ENCODE measurements around the gene CHST5. TPM values are rescaled to one million over a fixed set of nuclear protein-coding genes. Genes with fewer than 3 reads are reported as not detected.

Gene CHST5
- total and polyA plus RNA-seq, 9 donors: 0.08 to 1.00 (median 0.63) TPM; not detected in 1

- H3K36me3 ChIP-seq: no peaks in the 10 kb centered on the region
- H3K27ac ChIP-seq: no peak overlapping the region
- no peak for DNase-seq
- no peaks in the 10 kb centered on the region for H3K27me3 ChIP-seq
- intact Hi-C loops (cut with DNase I): no loop called here
- WGBS, 3 donors: 54 to 66% (median 60%) methylated on average over 7 of the region's 7 CpGs
- TF ChIP-seq POLR2A (IDR thresholded peaks at IDR 0.05) (no peak), CTCF (IDR thresholded peaks at IDR 0.05) (no peak), EP300 (IDR thresholded peaks at IDR 0.05) (no peak)
- H3K4me3 ChIP-seq: no peak overlapping the region
- H3K9me3 ChIP-seq: no peaks in the 10 kb centered on the region
- H3K4me1 ChIP-seq (ENCODE audit: insufficient read depth): no peaks in the 10 kb centered on the region
Measured at GRCh38 chr16:75485230-75486013, 50.5 kb downstream of the CHST5 start.

GRCh38 chr16:75483222-75483621 lies 52.7 kb downstream of the CHST5 start:
- no peaks in the 10 kb centered on the region for H3K9me3 ChIP-seq
- H3K4me1 ChIP-seq (ENCODE audit: insufficient read depth): no peaks in the 10 kb centered on the region
- 87 to 94% (median 88%) methylated on average over 2 of the region's 2 CpGs for WGBS, 3 donors
- DNase-seq: no peak
- H3K36me3 ChIP-seq: no peaks in the 10 kb centered on the region
- intact Hi-C loops (cut with DNase I): loop anchor here in 1 of 4 donors (2.0 kb wide), 1 partner anchor 16 kb away; no protein-coding TSS in a partner anchor
- no peak overlapping the region for H3K27ac ChIP-seq
- H3K4me3 ChIP-seq: no peak overlapping the region
- no peak for TF ChIP-seq POLR2A (IDR thresholded peaks at IDR 0.05)
- TF ChIP-seq CTCF (IDR thresholded peaks at IDR 0.05): no peak
- no peak for TF ChIP-seq EP300 (IDR thresholded peaks at IDR 0.05)
- H3K27me3 ChIP-seq: no peaks in the 10 kb centered on the region

GRCh38 chr16:75482434-75483205 lies 53.3 kb downstream of the CHST5 start:
- H3K9me3 ChIP-seq: no peaks in the 10 kb centered on the region
- H3K36me3 ChIP-seq: no peaks in the 10 kb centered on the region
- no peak for TF ChIP-seq CTCF (IDR thresholded peaks at IDR 0.05)
- no peak for TF ChIP-seq POLR2A (IDR thresholded peaks at IDR 0.05)
- no peak for TF ChIP-seq EP300 (IDR thresholded peaks at IDR 0.05)
- H3K27me3 ChIP-seq: no peaks in the 10 kb centered on the region
- intact Hi-C loops (cut with DNase I): loop anchor here in 1 of 4 donors (2.0 kb wide), 1 partner anchor 16 kb away; no protein-coding TSS in a partner anchor
- H3K4me1 ChIP-seq (ENCODE audit: insufficient read depth): no peaks in the 10 kb centered on the region
- H3K4me3 ChIP-seq: no peak overlapping the region
- 70 to 73% (median 71%) methylated on average over 14 of the region's 14 CpGs for WGBS, 3 donors
- DNase-seq: no peak
- no peak overlapping the region for H3K27ac ChIP-seq

- Histone ChIP-seq H3K27me3 (no peaks in the 10 kb centered on the region), H3K27ac (no peak overlapping the region), H3K36me3 (no peaks in the 10 kb centered on the region), H3K9me3 (no peaks in the 10 kb centered on the region), H3K4me1 (ENCODE audit: insufficient read depth) (no peaks in the 10 kb centered on the region), H3K4me3 (no peak overlapping the region)
- DNase-seq: no peak
- WGBS, 3 donors: 75 to 82% (median 77%) methylated on average over 7 of the region's 7 CpGs
- TF ChIP-seq CTCF (IDR thresholded peaks at IDR 0.05): no peak
- TF ChIP-seq EP300 (IDR thresholded peaks at IDR 0.05): no peak
- intact Hi-C loops (cut with DNase I): no loop called here
Measured at GRCh38 chr16:75481475-75481874, 54.4 kb downstream of the CHST5 start.
